ENCODE measurements around the gene TRAF2.

Gene TRAF2

DNA sequence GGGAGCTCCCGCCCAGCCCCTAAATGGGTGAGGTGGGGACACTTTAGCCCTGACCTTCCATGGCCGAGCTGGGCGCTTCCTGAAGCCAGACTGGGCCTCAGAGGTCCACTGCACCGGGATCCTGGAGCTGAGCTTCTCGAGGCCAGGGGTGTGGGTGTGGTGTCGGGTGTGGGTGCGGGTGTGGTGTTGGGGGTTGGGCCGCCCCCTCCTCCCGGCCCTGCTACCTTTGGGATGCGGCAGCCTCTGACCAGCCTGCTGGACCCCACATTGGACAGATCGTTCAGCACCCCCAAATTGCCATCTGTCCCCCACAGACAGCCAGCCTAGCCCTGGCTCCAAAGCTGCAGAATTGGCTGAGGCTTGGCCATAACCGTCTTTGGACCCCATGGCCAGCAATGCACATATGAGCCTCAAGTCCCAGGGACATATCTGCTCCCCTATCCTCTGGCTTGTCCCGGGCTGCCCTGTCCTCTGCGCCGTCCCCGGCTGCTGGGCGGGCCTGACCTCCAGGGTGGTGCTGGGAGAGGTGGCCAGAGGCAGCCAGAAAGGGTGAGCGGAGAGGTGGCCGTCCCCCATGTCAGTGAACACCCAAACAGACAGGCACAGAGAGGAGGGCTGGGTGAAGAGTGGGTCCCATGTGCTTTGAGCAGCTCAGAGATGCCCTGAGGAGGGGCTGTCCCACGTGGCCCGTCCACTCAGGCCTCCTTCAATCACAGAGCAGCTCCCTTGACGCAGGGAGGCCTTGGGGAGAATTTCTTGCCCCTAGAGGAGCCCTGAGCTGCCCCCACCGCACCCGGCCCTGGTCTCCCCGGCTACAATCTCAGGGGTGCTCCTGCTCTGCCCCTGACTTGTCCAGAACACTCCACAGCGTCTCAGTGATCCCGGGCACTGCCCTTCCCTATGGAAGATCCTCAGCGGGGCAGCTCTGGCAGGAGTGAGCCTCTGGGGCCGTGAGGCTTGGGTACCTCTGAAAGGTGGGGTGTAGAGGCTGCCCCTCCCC lies 87.6 kb downstream of the TRAF2 start:
- Histone ChIP-seq H3K27ac (replicated peaks) (no peak overlapping the region), H3K4me3 (replicated peaks; ENCODE audit: insufficient read depth, low read length) (no peak overlapping the region), H3K27me3 (ENCODE audit: insufficient read depth, poor library complexity, severe bottlenecking) (no peaks in the 10 kb centered on the region)
- DNase-seq (ENCODE audit: low read depth in 1 of 2, low spot score in 1 of 2): no peak
- TF ChIP-seq, protein P1, sequence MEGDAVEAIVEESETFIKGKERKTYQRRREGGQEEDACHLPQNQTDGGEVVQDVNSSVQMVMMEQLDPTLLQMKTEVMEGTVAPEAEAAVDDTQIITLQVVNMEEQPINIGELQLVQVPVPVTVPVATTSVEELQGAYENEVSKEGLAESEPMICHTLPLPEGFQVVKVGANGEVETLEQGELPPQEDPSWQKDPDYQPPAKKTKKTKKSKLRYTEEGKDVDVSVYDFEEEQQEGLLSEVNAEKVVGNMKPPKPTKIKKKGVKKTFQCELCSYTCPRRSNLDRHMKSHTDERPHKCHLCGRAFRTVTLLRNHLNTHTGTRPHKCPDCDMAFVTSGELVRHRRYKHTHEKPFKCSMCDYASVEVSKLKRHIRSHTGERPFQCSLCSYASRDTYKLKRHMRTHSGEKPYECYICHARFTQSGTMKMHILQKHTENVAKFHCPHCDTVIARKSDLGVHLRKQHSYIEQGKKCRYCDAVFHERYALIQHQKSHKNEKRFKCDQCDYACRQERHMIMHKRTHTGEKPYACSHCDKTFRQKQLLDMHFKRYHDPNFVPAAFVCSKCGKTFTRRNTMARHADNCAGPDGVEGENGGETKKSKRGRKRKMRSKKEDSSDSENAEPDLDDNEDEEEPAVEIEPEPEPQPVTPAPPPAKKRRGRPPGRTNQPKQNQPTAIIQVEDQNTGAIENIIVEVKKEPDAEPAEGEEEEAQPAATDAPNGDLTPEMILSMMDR (IDR thresholded peaks at IDR 0.05; ENCODE audit: insufficient read depth, low read length): no peak
- TF ChIP-seq POLR2AphosphoS5 (IDR thresholded peaks at IDR 0.05; ENCODE audit: low read depth) (no peak), SPI1 (IDR thresholded peaks at IDR 0.05; ENCODE audit: borderline replicate concordance, low read depth) (no peak), GABPA (IDR thresholded peaks at IDR 0.05; ENCODE audit: low read depth) (no peak)
- TF ChIP-seq, protein P2, sequence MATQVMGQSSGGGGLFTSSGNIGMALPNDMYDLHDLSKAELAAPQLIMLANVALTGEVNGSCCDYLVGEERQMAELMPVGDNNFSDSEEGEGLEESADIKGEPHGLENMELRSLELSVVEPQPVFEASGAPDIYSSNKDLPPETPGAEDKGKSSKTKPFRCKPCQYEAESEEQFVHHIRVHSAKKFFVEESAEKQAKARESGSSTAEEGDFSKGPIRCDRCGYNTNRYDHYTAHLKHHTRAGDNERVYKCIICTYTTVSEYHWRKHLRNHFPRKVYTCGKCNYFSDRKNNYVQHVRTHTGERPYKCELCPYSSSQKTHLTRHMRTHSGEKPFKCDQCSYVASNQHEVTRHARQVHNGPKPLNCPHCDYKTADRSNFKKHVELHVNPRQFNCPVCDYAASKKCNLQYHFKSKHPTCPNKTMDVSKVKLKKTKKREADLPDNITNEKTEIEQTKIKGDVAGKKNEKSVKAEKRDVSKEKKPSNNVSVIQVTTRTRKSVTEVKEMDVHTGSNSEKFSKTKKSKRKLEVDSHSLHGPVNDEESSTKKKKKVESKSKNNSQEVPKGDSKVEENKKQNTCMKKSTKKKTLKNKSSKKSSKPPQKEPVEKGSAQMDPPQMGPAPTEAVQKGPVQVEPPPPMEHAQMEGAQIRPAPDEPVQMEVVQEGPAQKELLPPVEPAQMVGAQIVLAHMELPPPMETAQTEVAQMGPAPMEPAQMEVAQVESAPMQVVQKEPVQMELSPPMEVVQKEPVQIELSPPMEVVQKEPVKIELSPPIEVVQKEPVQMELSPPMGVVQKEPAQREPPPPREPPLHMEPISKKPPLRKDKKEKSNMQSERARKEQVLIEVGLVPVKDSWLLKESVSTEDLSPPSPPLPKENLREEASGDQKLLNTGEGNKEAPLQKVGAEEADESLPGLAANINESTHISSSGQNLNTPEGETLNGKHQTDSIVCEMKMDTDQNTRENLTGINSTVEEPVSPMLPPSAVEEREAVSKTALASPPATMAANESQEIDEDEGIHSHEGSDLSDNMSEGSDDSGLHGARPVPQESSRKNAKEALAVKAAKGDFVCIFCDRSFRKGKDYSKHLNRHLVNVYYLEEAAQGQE (IDR thresholded peaks at IDR 0.05; ENCODE audit: insufficient replicate concordance, low read depth): no peak

DNA sequence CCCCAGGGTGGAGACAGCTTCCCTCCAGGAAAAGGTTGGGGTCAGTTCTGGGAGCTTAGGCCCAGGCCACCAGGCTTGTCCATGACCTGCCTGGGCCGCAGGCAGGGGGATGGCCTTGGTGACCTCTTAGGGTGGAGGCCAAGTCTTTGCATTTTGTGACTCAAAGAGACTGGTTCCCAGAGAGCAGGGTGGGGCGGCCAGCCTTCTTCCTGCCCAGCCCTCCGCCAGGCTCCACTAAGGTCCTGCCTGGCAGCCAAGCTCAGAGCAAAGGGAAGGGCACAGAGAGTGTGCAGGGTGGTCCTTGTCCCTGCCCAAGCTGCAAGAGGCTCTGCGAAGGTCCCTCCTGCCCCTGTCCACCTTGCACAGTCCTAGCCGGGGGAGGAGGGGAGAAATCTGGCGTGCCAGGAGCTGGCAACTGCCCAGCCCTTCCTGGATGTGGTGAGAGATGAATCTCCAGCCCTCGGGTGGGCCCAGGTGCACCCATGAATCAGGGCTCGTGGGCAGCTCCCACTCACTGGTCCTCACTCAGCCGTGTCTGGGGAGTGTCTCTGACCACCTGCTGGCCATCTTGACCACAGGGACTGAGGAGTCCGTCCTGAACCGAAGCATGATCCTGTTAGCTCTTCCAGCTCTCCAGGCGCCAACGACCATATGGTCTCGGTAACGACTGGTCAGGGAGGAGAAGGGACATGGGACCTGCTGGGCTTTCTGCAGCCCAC lies 88.7 kb downstream of the TRAF2 start:
- H3K4me3 ChIP-seq (replicated peaks; ENCODE audit: insufficient read depth, low read length): no peak overlapping the region
- no peak overlapping the region for H3K27ac ChIP-seq (replicated peaks)
- no peak for TF ChIP-seq GABPA (IDR thresholded peaks at IDR 0.05; ENCODE audit: low read depth)
- no peak for TF ChIP-seq SPI1 (IDR thresholded peaks at IDR 0.05; ENCODE audit: borderline replicate concordance, low read depth)
- TF ChIP-seq POLR2AphosphoS5 (IDR thresholded peaks at IDR 0.05; ENCODE audit: low read depth): no peak
- TF ChIP-seq, protein P2 (IDR thresholded peaks at IDR 0.05; ENCODE audit: insufficient replicate concordance, low read depth): no peak
- TF ChIP-seq, protein P1 (IDR thresholded peaks at IDR 0.05; ENCODE audit: insufficient read depth, low read length): no peak
- DNase-seq (ENCODE audit: low read depth in 1 of 2, low spot score in 1 of 2): no peak
- no peaks in the 10 kb centered on the region for H3K27me3 ChIP-seq (ENCODE audit: insufficient read depth, poor library complexity, severe bottlenecking)

DNA sequence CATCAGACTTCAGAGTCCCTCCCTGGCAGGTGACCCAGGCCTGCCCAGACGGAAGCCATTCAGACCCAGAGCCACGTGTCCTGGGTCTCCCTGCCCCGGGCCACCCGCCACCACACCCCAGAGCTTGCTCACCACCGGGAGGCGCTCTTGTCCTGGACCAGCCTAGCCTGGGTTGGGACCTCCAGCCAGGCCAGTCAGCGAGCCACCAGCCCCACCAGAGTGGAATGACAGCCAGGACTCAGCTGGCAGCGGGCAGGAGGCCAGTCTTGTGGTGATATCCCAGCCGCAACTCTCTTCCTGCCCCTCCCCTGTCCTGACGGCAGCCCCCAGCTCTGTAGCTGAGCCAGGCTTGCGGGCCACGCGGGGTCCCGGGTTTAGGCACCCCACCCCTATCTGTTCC lies 89.3 kb downstream of the TRAF2 start:
- TF ChIP-seq POLR2AphosphoS5 (IDR thresholded peaks at IDR 0.05; ENCODE audit: low read depth) (no peak), SPI1 (IDR thresholded peaks at IDR 0.05; ENCODE audit: borderline replicate concordance, low read depth) (no peak), GABPA (IDR thresholded peaks at IDR 0.05; ENCODE audit: low read depth) (no peak)
- TF ChIP-seq, protein P2 (IDR thresholded peaks at IDR 0.05; ENCODE audit: insufficient replicate concordance, low read depth): no peak
- TF ChIP-seq, protein P1 (IDR thresholded peaks at IDR 0.05; ENCODE audit: insufficient read depth, low read length): peak; percentile 7
- DNase-seq (ENCODE audit: low read depth in 1 of 2, low spot score in 1 of 2): peak in 1 of 2 experiments; percentile 30
- Histone ChIP-seq H3K4me3 (replicated peaks; ENCODE audit: insufficient read depth, low read length) (no peak overlapping the region), H3K27me3 (ENCODE audit: insufficient read depth, poor library complexity, severe bottlenecking) (no peaks in the 10 kb centered on the region), H3K27ac (replicated peaks) (no peak overlapping the region)
